Peyer's patch (tissue), 4 donors: ENCODE data around the gene PLN.

Experiments
- POLR2A ChIP-seq, 2 donors: fragments of 450-650 bp; IDR thresholded peaks; one replicate each; pipeline ENCODE4 v1.5.1; 2017; ENCODE audit warnings: antibody characterized with exemption in 2 of 2, mild to moderate bottlenecking in 2 of 2, moderate library complexity in 2 of 2
- TF ChIP-seq, protein P1 (sequence below), 6 experiments: fragments of 450-650 bp in 4 of 6; fragments of 200-600 bp in 2 of 6; sonication (generic) in 1 of 6; IDR thresholded peaks; one replicate each; pipeline ENCODE4 v1.5.1; 2017 to 2019; ENCODE audit warnings: antibody characterized with exemption in 6 of 6, mild to moderate bottlenecking in 3 of 6, moderate library complexity in 1 of 6

DNA sequence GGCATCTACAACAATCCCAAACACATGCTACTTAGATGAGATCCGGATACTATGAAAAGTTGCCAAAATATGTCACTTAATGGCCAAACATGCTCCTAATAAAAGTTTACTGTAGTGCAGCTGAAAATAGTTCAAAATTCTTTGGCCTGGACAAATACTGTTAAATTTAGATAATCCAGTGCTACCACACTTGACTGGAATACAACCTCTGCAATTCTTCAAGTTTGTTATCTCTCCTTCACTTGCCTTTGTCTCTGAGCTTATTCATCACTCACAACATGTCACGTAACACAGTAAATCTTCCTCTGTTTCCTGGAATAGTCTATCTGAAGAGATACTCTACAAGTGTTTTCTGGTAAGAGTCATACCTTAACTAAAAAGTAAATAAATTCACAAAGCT is 10.5 kb upstream of the PLN start:
- TF ChIP-seq, protein P1, sequence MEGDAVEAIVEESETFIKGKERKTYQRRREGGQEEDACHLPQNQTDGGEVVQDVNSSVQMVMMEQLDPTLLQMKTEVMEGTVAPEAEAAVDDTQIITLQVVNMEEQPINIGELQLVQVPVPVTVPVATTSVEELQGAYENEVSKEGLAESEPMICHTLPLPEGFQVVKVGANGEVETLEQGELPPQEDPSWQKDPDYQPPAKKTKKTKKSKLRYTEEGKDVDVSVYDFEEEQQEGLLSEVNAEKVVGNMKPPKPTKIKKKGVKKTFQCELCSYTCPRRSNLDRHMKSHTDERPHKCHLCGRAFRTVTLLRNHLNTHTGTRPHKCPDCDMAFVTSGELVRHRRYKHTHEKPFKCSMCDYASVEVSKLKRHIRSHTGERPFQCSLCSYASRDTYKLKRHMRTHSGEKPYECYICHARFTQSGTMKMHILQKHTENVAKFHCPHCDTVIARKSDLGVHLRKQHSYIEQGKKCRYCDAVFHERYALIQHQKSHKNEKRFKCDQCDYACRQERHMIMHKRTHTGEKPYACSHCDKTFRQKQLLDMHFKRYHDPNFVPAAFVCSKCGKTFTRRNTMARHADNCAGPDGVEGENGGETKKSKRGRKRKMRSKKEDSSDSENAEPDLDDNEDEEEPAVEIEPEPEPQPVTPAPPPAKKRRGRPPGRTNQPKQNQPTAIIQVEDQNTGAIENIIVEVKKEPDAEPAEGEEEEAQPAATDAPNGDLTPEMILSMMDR (IDR thresholded peaks at IDR 0.05), result no peak
- no peak for TF ChIP-seq POLR2A (IDR thresholded peaks at IDR 0.05)
